GM19467 (cell line): Measurements from ENCODE around the gene NHEJ1.

Source experiments
- ATAC-seq: cut with Tn5 transposase; IDR thresholded peaks from one replicate; pipeline ENCODE4 v1.9.1; 2021; ENCODE audit warnings: mild to moderate bottlenecking, moderate library complexity; ENCODE audit not compliant: unreplicated experiment

Gene NHEJ1

DNA sequence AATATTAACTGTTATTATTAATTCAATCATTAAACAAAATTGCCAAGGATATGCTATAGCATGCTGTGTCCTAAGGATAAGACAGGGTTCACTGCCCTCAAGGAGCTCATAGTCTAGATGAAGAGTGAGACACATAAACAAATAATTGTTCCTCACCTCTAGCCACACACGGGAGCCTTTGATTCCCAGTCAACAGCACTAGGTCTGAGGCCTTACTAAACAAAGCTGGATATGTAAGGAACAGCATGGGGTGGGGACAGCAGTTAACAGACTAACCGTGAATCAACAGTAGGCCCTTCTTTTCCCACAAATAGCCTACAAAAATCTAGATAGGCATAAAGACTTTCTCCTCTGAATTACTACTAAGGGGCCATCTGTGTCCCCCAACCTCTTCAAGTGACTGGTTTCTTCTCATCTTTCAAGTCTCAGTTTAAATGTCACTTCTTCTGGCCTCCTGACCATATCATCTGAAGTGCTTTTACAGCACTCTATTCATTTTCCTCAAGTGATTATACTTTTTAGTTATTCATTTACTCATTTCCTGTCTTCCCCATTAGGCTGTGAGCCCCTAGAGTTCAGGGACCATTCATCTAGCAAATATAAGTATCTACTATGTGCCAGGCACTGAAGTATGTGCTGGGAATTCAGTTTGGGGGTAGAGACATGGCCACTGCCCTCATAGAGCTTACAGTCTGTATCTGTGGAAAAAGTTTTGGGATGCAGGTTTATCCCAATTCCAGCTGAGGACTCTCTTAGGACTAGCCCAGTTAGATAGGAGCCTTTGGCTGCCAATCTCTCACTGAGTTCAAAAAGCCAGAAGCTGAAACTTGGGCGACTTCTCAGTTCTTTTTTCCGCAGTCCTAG lies 69.9 kb downstream of the NHEJ1 start:
- no peak for ATAC-seq

DNA sequence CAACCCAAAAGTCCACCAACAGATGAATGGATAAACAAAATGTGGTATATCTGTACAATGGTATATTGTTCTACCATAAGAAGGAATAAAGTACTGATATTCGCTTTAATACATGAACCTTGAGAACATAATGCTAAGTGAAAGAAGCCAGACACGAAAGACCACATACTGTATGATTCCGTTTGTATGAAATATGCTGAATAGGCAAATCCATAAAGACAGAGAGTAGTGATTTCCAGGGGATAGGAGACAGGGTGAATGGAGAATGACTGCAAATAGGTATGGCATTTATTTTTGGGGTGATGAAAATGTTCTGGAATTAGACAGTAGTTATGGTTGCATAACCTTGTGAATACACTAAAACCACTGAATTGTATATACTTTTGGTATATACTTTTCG lies 71.3 kb downstream of the NHEJ1 start:
- ATAC-seq = no peak

DNA sequence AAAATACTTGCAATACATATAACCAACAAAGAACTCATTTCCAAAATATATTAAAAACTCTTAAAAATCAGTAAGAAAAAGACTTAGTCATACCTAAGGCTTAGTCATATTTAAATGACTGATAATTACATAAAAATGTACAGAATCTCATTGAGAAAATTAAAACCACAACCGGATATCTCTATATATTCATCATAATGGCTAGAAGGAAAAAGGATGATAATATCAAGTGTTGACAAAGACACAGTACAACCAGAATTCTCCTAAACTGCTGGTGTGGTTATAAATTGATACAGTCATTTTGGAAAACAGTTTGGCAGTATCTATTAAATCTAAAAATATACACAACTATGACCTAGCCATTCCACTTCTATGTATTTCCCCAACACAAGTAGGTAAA lies 72.8 kb downstream of the NHEJ1 start:
- ATAC-seq = no peak

DNA sequence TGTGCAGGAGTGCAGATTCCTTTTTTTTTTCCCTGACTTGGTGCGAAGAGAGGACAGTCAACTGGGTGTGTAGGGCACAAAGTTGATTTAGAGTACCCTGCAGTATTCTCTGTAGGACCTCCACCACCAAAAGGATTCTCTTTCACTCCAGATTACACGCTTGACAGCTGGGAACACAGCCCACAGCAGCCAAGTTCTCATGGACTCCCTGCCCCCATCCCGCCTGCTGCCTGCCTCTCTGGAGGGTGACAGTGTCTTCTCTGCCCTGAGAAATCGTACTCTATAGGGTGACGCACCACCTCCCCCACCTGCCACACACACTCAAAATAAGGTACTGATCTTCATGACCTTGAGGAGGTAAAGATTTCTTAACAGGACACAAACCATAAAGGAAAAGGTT lies 73.3 kb downstream of the NHEJ1 start:
- no peak for ATAC-seq

DNA sequence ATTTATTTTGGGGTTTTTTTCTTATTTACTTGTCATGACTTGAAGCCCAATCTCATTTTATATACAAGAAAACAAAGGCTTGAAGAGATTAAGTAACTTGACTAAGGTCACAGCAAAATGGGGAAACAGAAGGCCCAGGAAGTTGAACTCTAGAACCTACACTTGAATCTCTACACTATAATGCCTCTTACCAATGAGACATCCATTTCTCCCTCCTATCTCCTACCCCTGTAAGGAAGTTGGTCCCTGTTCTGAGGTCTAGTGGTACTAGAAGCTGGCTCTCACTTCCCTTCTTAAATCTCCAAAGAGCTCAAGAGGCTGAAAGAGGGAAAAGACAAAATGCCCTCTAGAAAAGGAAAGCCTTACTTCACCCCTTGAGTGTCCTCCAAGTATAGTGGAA lies 74.4 kb downstream of the NHEJ1 start:
- no peak for ATAC-seq

DNA sequence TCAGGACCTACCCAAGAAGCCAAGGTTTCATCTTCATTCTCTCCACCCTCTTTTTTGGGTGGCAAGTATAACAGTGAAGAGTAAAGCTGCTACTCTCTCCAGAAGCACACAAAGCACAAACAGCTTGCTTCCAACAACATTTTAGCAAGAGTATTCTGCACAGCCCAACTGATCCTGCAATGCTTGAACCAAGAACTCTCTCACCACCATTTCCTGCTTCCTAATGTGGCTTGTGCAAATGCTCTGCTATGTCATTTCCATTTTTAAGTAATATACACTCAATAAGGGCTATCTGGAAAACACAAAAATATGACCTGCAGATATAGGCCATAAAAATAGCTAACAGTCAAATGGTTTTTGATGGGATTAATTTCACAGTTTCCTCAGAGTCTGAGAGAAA lies 75.8 kb downstream of the NHEJ1 start:
- no peak for ATAC-seq

DNA sequence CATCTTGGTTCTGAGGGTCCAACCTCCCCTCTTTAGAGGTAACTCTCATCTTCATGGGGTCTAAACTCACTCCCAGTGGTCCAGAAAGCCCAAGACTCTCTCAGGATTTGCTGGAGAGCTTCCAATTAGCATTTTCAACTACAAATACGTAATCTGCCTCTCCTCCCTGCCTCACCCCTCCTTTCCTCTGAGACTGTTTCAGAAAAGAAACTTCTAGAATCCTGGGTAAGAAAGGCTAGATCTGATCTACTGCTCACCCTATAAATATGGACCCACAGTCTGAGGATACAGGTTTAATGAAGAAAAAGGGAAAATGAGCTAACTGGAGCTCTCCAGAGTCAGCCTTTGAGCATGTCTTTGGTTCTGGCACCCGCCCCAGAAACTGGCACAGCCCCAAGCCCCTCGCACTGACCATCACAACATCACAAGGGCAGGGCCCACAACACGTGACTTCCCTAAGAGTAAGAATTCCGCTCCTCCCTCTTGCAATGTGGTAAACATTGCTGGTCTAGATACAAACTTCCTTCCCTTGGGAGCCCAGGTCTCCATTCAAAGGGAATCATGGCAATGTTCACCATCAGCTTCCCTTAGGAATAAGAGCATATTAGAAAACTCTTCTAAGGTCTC lies 78.2 kb downstream of the NHEJ1 start:
- no peak for ATAC-seq

DNA sequence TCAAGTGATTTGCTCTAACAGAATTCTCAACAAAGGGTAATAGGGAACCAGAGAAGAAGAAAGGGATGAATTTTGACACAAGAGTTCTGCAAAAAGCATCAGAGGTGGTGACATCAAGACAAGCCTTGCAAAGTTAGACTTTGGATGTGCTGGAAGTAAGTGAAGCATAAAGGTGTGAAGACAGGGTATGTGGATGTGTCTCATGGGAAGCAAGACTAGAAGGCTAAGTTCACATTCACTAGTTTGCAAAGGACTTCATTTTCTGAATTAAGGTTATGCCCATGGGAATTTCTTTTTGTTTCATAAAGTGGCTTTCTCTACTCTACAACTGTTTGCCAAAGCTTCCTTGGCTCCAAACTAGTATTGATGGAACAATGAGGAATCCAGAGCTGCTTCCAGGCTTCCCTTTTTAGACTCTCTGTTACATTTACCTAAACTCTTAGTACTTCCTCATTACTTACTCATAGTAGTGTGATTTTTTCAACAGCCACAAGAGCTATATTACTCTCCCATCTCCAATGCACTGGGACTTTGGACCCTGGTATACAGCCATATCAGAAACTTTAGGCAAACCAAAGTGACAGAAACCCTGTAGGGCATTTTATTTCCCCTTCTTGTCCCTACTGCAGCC lies 78.8 kb downstream of the NHEJ1 start:
- ATAC-seq = no peak

DNA sequence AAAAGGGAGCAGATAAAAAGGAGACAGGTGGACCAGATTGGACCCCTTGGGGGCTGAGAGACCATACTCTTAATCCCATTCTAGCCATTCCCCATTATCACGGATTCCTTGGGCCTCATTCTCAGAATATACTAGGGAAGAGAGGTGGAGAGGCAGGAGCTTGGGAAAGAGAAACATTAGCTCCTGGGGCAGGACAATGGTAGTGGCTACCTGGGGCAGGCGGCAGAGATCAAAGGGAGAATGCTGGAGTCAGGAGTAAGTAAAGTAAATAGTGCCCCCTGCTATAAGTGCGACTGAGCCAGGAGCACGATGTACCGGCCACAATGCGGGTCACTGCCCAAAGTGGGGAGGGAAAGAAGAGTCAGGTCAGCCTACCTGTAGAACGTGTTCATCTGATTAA lies 79.5 kb downstream of the NHEJ1 start:
- ATAC-seq = no peak

DNA sequence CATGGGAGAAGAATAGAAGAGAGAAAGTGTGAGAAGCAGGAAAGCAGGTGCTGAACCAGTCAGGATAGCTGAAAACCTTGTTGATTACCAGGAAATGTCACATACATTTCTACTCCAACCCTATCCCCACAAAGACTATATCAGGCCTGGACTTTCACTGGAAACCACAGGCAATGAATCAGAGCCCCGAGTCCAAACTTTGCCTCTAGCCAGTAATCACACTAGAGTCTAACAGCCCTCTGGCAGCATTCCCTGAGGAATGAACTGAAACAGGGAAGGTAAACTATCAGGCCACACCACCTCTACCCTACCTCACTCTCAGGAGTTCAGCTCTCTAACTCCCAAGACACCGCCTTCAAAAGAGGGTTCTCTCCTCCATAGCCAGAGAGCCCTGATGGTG lies 81.2 kb downstream of the NHEJ1 start:
- ATAC-seq = no peak

DNA sequence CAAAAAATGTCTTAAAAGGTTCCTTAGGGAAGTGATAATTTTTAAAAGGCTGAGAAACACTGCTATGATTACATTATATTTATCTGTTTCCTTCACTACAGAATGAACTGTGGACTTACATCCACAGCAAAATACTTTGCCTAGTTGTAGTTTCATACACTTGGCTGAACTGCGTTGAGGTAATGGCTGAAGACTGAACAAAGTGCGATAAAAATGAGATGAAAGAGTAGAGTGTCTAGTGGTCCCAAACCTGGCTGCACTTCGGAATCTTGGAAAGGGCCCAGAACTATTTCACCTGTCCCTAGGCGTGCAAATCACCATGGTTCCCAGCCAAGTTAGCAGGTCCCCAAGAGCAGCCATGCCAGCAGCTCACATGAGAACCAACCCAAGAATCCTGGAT lies 81.7 kb downstream of the NHEJ1 start:
- no peak for ATAC-seq

DNA sequence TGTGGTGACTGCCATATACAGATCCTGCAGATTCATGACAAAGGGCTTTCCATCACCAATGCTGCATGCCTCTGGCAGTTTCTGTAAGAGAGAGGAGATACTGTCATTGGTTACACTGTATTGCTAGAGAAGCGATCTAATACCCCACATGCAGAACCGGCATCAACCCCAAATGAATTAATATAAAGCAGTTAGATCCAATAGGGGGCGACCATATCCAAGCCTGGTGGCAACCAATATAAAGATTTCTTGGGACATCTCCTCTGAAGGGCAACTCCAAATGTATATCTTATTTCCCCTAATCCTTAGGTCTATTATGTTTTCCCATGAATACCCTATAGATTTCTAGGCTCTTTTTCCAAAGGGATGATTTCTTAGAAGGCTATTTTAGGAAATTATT lies 82.5 kb downstream of the NHEJ1 start:
- no peak for ATAC-seq

DNA sequence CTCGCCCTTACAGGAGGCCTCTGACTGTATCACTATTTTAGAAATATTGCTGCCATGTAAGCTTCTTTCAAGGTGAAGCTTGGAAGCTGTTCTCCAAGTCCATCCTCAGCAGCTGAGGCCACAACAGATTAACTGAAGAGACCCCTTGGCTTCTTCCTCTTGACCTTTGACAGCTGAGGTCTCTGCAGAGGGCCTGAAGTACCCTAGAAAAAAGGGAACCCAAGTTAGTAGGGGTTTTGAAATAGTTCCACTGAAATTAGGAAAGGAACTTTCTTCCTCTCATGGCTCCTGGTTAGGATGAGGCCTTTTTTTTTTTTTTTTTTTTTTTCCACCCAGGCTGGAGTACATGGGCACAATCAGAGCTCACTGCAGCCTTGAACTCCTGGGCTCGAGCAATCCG lies 84.4 kb downstream of the NHEJ1 start:
- ATAC-seq = no peak

DNA sequence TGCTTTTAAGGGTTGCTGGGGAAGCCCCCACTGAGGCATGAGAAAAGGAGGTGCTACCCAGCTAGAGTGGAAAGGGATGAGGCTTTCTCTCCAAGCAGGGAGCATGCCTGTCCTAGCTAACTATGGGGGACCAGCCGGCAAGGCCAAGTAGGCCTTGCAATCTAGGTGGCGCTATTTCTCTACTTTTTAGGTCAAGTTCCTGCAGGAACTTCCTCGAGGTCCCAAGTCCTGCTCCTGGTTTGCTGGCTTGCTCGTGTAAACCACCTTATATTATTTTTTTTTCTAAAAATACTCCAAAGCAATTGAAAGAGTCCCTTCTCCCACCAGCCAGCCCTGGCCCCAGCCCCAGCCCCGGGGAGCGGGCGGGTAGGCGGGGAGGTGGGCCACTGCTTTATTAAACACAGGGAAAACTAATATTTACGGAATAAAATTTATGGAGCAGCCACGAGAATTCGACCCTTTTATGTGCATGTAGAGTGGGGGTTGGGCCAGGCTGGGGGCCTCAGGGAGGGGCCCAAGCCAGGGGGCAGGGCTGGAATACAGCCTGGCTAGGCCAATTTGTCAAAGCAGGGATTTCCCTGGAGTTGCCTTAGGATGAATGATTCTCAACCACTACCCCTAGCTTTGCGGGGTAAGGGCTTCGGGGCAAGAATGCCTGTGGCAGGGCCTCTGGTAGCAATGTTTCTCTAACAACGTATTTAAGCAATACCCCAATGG lies 87.0 kb downstream of the NHEJ1 start:
- ATAC-seq = no peak

DNA sequence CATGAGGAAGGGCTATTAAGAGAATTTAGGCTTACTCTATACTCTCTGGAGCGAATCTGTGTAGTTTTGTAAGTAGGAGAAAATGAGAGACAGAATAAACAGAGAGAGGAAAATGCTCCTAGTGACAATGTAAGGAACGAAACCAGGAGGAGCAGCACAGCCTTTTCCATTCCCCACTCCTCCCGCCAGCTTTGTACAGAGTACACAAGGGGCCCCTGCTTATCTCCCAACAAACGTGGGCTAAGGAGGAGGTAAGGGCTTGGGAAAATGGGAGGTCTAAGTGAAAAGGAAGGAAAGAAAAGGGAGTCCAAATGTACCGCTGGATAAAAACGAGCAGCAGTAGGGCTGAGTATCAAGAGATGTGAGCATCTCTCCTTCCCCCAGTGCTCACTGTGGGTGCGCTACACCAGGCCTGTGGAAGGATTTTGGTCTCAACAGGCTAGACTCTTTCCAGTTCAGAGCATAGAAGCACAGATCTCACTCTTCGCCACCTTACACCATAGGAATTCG lies 87.8 kb downstream of the NHEJ1 start:
- no peak for ATAC-seq

DNA sequence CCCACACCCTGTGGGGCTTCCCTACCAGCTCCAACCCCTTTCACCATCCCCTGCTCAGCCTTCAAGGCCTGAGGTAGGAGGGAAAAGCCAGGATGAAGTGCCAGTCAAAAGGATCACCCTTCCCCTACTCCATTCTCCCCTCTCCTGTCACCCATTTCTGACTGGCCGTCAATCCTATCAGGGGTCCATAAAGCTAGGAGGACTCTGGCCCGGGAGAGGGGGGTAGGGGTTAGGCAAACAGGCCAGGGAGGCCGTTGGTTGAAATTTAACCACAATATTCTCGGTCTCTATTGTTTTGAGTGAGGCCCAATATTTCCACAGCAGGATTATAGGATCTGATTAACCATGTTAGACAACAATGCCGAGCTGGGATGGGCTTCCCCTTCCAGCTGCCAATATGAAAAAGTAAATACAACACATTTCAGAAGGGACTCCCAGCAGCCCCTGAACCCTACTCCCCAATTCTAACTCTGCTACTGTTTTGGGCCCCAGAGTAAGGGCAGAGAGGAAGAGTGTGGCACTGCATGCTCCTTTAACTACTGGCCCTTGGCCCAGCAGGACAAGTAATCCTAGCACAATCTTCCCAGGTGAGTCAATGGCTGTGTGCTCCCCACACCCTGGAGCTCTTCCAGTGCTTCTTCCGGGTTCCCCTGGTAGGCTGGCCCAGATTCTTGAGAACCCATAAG lies 89.3 kb downstream of the NHEJ1 start:
- no peak for ATAC-seq

DNA sequence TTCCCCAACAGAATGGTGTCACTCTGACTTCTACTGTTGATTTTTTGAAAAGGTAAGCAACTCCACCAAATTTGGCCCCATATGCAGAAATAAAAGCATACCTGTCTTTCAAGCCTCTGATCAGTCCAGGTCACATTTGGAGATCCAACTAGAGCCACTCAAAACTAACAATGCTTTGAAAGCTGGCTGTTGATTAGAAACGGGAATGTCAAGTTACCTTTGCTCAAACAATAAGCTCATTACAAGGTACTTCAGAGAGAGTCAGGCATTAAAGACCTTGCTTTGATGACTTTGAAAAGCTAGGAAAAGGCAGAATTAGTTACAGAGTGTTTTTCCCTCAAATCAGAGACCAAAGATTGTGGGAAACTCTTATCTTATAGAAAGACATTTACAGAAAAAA lies 95.1 kb downstream of the NHEJ1 start:
- no peak for ATAC-seq

DNA sequence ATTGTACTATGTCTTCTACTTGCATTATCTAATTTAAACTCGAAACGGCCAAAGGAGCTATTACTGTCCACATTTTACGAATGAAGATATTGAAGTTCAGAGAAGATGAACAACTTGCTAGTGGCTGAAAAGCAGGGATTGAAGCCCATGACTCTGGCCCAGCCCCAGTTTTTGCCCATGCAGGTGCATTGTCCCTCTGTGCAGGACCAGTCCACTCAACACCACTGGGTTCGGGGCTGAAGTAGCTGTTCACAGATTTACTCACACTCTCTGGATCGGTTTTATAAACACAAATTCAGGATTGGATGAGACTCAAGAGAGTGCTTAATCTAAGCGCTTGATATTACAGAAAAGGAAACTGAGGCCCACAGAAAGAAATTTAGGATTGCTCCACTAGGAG lies 98.5 kb downstream of the NHEJ1 start:
- ATAC-seq = no peak

DNA sequence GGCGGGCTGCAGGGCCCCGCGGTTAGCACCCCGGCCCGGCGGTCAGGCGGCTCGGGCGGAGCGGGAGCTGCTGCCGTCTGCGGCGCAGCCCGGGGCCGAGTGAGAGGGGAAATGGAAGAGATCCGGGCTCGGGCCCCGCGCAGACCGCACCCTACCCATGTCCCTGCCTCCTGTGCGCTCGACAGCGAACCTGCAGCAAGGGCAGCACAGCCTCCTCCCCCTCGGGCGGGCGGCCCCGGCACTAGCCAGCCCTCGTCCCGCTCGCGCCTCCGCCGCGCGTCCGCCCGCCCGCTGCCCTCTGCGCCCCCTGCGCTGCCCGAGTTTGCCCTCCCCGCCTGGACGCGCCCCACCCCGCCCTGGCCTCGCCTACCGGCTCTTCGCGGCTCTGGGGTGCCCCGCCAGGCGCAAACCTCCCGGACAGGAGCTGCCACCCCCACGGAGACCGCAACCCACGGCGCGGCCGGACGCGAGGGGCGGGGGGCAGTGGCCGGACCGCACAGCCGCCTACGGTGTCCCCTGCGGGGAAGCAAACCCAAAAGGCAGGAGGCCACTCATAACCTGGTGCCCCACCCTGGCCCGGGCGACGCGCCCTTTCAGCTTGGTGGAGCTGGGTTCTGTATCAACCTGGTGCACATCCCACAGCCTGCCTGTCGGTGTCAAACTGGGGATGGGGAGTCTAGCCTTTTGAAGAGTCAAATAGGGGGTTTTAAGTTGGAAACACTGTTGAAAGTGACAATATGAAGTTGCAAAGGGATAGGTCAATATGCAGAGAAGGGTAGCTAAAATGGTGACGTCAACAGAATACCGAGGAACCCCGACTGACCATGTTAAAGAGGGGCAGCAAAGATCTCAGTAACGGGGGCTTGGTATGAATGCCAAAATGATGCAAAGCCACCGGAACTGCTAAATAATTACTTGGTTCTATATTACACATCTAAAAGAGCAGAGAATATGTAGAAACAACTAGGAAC lies 99.5 kb downstream of the NHEJ1 start, which contains the start of gene IHH:
Gene IHH, minus strand, starts transcription at position 101 of the 971 bp plus-strand sequence. CDS start 454 bp downstream, outside the sequence.
- ATAC-seq = no peak
